GM12891 (cell line): ENCODE measurements around the gene OCA2.

Source experiments
- POLR2A ChIP-seq: IDR thresholded peaks from 2 replicates; pipeline ENCODE4 v1.6.1; 2011; ENCODE audit warnings: low read depth, low read length, control low read depth
- POLR2AphosphoS5 ChIP-seq: IDR thresholded peaks from 2 replicates; pipeline ENCODE4 v1.6.1; 2011; ENCODE audit warnings: low read depth, low read length, control low read depth
- TAF1 ChIP-seq: IDR thresholded peaks from 2 replicates; pipeline ENCODE4 v1.6.1; 2011; ENCODE audit warnings: low read depth, low read length, control low read depth

GRCh38 chr15:27937851-27938250, 161.3 kb downstream of the OCA2 start:
- TF ChIP-seq POLR2A (no peak), POLR2AphosphoS5 (no peak), TAF1 (no peak)
